PC-9 (cell line): ENCODE measurements around the gene LRP2. TPM values are rescaled to one million over a fixed set of nuclear protein-coding genes. Genes with fewer than 3 reads are reported as not detected.

Source experiments
- BruUV-seq: library from RNA; stranded (reverse); fragments of 400-500 nt; replicated peaks from 2 replicates; lab custom pipeline; 2021; lab: Mats Ljungman, UMichigan
- CTCF ChIA-PET: fragments of 300-600 bp; sonication (Branson Sonifier 250); formaldehyde crosslinking; loops from one replicate; lab custom pipeline; 2022; ENCODE audit warnings: antibody characterized with exemption; lab: Charles Lee
- POLR2A ChIA-PET: fragments of 300-600 bp; sonication (Branson Sonifier 250); formaldehyde crosslinking; loops from one replicate; lab custom pipeline; 2022; ENCODE audit warnings: antibody characterized with exemption; ENCODE audit not compliant: unreplicated experiment; lab: Charles Lee
- DNase-seq, 2 experiments: peaks; one replicate each; pipeline versions ENCODE4 v3.0.0 to v3.0.0-alpha.2; 2015 to 2022; ENCODE audit warnings: mixed read lengths in 1 of 2
- H2AFZ ChIP-seq: fragments of 200-600 bp; sonication (generic); 2 replicates; pipeline ENCODE4 v1.8.1; 2017; ENCODE audit warnings: antibody characterized with exemption
- H3F3A ChIP-seq: fragments of 200-600 bp; sonication (generic); 2 replicates; pipeline ENCODE4 v1.8.1; 2017; ENCODE audit warnings: antibody characterized with exemption, mild to moderate bottlenecking, low read depth; ENCODE audit not compliant: insufficient read depth
- H3K27ac ChIP-seq: fragments of 200-600 bp; sonication (generic); 2 replicates; pipeline ENCODE4 v1.6.1; 2016; ENCODE audit warnings: mixed run types
- H3K27me3 ChIP-seq: fragments of 200-600 bp; sonication (generic); 2 replicates; pipeline ENCODE4 v1.6.1; 2016; ENCODE audit warnings: low read depth, mixed run types; ENCODE audit not compliant: insufficient read depth
- H3K36me3 ChIP-seq: fragments of 200-600 bp; sonication (generic); 2 replicates; pipeline ENCODE4 v1.6.1; 2016; ENCODE audit warnings: low read depth, mixed run types
- H3K4me1 ChIP-seq: fragments of 200-600 bp; sonication (generic); replicated peaks from 2 replicates; pipeline ENCODE4 v1.6.1; 2016; ENCODE audit warnings: mixed run types; ENCODE audit not compliant: insufficient read depth
- H3K4me2 ChIP-seq: fragments of 200-600 bp; sonication (generic); 2 replicates; pipeline ENCODE4 v1.6.1; 2017; ENCODE audit warnings: mixed run types
- H3K4me3 ChIP-seq: fragments of 200-600 bp; sonication (generic); 2 replicates; pipeline ENCODE4 v1.6.1; 2016; ENCODE audit warnings: mixed run types
- H3K79me2 ChIP-seq: fragments of 200-600 bp; sonication (generic); 2 replicates; pipeline ENCODE4 v1.6.1; 2017; ENCODE audit warnings: low read depth, mixed run types
- H3K9me2 ChIP-seq: fragments of 200-600 bp; sonication (generic); 2 replicates; pipeline ENCODE4 v1.8.1; 2017; ENCODE audit warnings: mild to moderate bottlenecking; ENCODE audit not compliant: insufficient read depth
- H3K9me3 ChIP-seq: fragments of 200-600 bp; sonication (generic); 2 replicates; pipeline ENCODE4 v1.8.1; 2016; ENCODE audit warnings: low read depth; ENCODE audit not compliant: insufficient read depth
- H4K20me1 ChIP-seq: fragments of 200-600 bp; sonication (generic); 2 replicates; pipeline ENCODE4 v1.8.1; 2017; ENCODE audit not compliant: insufficient read depth
- EZH2 ChIP-seq: fragments of 200-600 bp; sonication (generic); IDR thresholded peaks from 2 replicates; pipeline ENCODE4 v1.8.0; 2017; ENCODE audit warnings: antibody characterized with exemption, low read depth
- intact Hi-C: fragments of 100-400 bp; cut with micrococcal nuclease; formaldehyde crosslinking; loops from one replicate; pipeline ENCODE4 v1.10.0; 2022; ENCODE audit not compliant: unreplicated experiment
- total RNA-seq: library from RNA; stranded (reverse); gene quantifications from 2 replicates; pipeline ENCODE4 v1.2.3, GENCODE V29; 2021
- TF ChIP-seq, protein P1 (sequence below): fragments of 200-600 bp; sonication (generic); conservative IDR thresholded peaks from 2 replicates; pipeline ENCODE4 v1.6.1; 2017; ENCODE audit warnings: mixed run types, antibody characterized with exemption, mild to moderate bottlenecking, moderate library complexity

LRP2 gene
- total RNA-seq, 1 experiment from 2014 or later: not detected

DNA sequence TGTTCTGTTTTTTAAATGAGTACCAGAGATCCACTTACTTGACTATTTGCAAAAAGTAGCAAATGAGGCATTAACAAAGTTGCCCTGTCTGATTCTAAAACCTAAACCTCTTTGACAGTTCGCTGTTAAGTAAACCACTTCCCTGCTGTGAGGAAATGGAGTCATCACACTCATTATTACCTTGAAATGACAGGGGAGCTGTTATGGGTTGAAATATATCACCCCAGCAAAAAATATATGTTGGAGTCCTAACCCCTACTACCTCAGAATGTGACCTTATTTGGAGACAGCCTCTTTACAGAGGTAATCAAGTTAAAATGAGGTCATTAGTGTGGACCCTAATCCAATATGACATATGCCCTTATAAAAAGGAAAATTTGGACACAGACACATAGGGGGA lies 256.9 kb downstream of the LRP2 start:
- no peak for TF ChIP-seq EZH2
- TF ChIP-seq, protein P1, sequence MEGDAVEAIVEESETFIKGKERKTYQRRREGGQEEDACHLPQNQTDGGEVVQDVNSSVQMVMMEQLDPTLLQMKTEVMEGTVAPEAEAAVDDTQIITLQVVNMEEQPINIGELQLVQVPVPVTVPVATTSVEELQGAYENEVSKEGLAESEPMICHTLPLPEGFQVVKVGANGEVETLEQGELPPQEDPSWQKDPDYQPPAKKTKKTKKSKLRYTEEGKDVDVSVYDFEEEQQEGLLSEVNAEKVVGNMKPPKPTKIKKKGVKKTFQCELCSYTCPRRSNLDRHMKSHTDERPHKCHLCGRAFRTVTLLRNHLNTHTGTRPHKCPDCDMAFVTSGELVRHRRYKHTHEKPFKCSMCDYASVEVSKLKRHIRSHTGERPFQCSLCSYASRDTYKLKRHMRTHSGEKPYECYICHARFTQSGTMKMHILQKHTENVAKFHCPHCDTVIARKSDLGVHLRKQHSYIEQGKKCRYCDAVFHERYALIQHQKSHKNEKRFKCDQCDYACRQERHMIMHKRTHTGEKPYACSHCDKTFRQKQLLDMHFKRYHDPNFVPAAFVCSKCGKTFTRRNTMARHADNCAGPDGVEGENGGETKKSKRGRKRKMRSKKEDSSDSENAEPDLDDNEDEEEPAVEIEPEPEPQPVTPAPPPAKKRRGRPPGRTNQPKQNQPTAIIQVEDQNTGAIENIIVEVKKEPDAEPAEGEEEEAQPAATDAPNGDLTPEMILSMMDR: no peak
- H3K4me3 ChIP-seq: no peak overlapping the region
- no peaks in the 10 kb centered on the region for H3K9me2 ChIP-seq
- no peak overlapping the region for H3K4me2 ChIP-seq
- no peaks in the 10 kb centered on the region for H3F3A ChIP-seq
- H3K79me2 ChIP-seq: no peaks in the 10 kb centered on the region
- peaks cover 13% of the 10 kb centered on the region; the same call in 1 of the 2 replicates for H3K4me1 ChIP-seq
- POLR2A ChIA-PET: no interaction called here
- H2AFZ ChIP-seq: no peak overlapping the region
- no peaks in the 10 kb centered on the region for H4K20me1 ChIP-seq
- no peak for DNase-seq
- intact Hi-C loops: loop anchor here (5.0 kb wide), 1 partner anchor 143 kb away; no protein-coding TSS in a partner anchor
- H3K36me3 ChIP-seq: no peaks in the 10 kb centered on the region
- no peaks in the 10 kb centered on the region for H3K27me3 ChIP-seq
- no peaks in the 10 kb centered on the region for H3K9me3 ChIP-seq
- CTCF ChIA-PET: no interaction called here
- no peak overlapping the region for H3K27ac ChIP-seq
- no TSS peak for BruUV-seq

DNA sequence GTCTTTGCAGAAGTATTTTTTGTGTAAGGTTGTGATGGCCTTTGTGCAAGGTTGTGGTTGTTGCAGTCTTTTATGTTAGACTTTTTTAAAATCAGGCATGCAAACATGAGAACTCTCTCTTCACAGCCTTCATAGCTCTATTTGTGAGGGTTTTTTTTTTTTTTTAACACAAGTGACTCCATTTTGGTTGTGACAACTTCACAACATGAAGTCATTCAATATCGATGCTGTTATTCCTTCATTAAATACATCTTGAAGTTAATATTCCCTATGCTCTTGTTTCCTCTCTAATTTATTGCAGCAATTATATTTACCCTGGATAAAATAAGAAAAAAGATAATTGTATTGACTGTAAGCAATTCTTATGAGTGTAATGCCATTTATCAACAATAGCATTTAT lies 257.5 kb downstream of the LRP2 start:
- no peaks in the 10 kb centered on the region for H4K20me1 ChIP-seq
- intact Hi-C loops: loop anchor here (5.0 kb wide), 1 partner anchor 143 kb away; no protein-coding TSS in a partner anchor
- H3F3A ChIP-seq: no peaks in the 10 kb centered on the region
- no peaks in the 10 kb centered on the region for H3K36me3 ChIP-seq
- H3K27me3 ChIP-seq: no peaks in the 10 kb centered on the region
- no peak overlapping the region for H3K4me2 ChIP-seq
- H3K9me3 ChIP-seq: no peaks in the 10 kb centered on the region
- DNase-seq: no peak
- H3K4me1 ChIP-seq: peaks cover 14% of the 10 kb centered on the region; the same call in 1 of the 2 replicates
- H3K27ac ChIP-seq: no peak overlapping the region
- no peaks in the 10 kb centered on the region for H3K9me2 ChIP-seq
- H2AFZ ChIP-seq: no peak overlapping the region
- POLR2A ChIA-PET: no interaction called here
- CTCF ChIA-PET: no interaction called here
- BruUV-seq: no TSS peak
- TF ChIP-seq, protein P1: no peak
- TF ChIP-seq EZH2: no peak
- no peak overlapping the region for H3K4me3 ChIP-seq
- H3K79me2 ChIP-seq: no peaks in the 10 kb centered on the region

DNA sequence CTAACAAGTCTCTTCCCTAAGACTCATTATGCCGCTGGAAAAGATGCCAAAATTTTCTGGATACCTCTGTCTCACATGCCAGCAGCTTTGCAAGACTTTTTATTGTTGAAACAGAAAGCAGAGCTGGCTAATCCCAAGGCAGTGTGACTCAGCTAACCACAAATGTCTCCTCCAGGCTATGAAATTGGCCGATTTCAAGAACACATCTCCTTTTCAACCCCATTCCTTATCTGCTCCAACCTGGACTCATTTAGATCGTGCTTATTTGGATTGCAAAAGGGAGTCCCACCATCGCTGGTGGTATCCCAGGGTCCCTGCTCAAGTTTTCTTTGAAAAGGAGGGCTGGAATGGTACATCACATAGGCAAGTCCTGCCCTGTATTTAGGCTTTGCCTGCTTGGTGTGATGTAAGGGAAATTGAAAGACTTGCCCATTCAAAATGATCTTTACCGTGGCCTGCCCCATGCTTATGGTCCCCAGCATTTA lies 266.7 kb downstream of the LRP2 start:
- intact Hi-C loops: loop anchor here (5.0 kb wide), 1 partner anchor 83 kb away; no protein-coding TSS in a partner anchor
- TF ChIP-seq EZH2: no peak
- TF ChIP-seq, protein P1: no peak
- Histone ChIP-seq H3K36me3 (no peaks in the 10 kb centered on the region), H2AFZ (no peak overlapping the region), H3K4me2 (peak overlapping the region; percentile 65), H3K27me3 (no peaks in the 10 kb centered on the region), H3K4me1 (peaks cover 55% of the 10 kb centered on the region), H3F3A (peaks cover 31% of the 10 kb centered on the region), H4K20me1 (no peaks in the 10 kb centered on the region), H3K79me2 (no peaks in the 10 kb centered on the region), H3K4me3 (peak overlapping the region; percentile 37; the same call in 1 of the 2 replicates), H3K27ac (peak overlapping the region; percentile 55), H3K9me2 (no peaks in the 10 kb centered on the region), H3K9me3 (no peaks in the 10 kb centered on the region; the same call in 1 of the 2 replicates)
- ChIA-PET CTCF (interaction anchor here (0.6 kb wide), 1 partner anchor 1100 kb away, joined by 3 read pairs; no protein-coding TSS in a partner anchor), POLR2A (interaction anchor here (0.6 to 0.8 kb wide), 2 partner anchors 906 to 1450 kb away, joined by 3 to 9 read pairs; no protein-coding TSS in a partner anchor)
- no TSS peak for BruUV-seq
- peak; percentile 50 to 92 for DNase-seq
